K562 (cell line): Measurements from ENCODE around the gene DPP4. TPM values are rescaled to one million over a fixed set of nuclear protein-coding genes. Genes with fewer than 3 reads are reported as not detected.

Experiments used
- ATAC-seq: fragments of 200-7000 bp; cut with Tn5 transposase; 3 replicates; pipeline ENCODE4 v1.9.1; 2020; ENCODE audit warnings: moderate library complexity
- BruUV-seq: library from RNA; stranded (reverse); fragments of 400-500 nt; replicated peaks from 2 replicates; lab custom pipeline; 2021; lab: Mats Ljungman, UMichigan
- CTCF ChIA-PET: fragments of 300-600 bp; formaldehyde crosslinking; extraction: SDS; loops from one replicate; lab custom pipeline; 2021; ENCODE audit warnings: low intra/inter-chr PET ratio; lab: Yijun Ruan, JAX
- POLR2A ChIA-PET: fragments of 300-600, 350-650 bp; sonication (Branson Sonifier 250); formaldehyde crosslinking; extraction: SDS; loops from one replicate; lab custom pipeline; 2021; ENCODE audit warnings: antibody characterized with exemption, inconsistent platforms; lab: Yijun Ruan, JAX
- DNase-seq, 4 experiments: peaks; one replicate each; pipeline versions ENCODE4 v3.0.0 to v3.0.0-alpha.2; 2011 to 2018; ENCODE audit warnings: low spot score in 3 of 4, mixed read lengths in 3 of 4; ENCODE audit errors: extremely low read depth in 1 of 4
- FAIRE-seq: peaks from 2 replicates; lab custom pipeline; 2011; peaks lifted over from hg19 to GRCh38; lab: Jason Lieb, UNC
- H2AFZ ChIP-seq: 2 replicates; pipeline ENCODE4 v1.6.0; 2011; ENCODE audit warnings: low read depth, low read length, control low read depth, inconsistent platforms
- H3K27ac ChIP-seq: fragments of 200-600 bp; 3 replicates; pipeline ENCODE4 v1.8.0; 2011; ENCODE audit warnings: low read depth, mild to moderate bottlenecking, control low read depth, inconsistent platforms, low read length, moderate library complexity, mixed read lengths; ENCODE audit errors: extremely low read depth
- H3K27me3 ChIP-seq, 2 experiments: fragments of 300-600 bp in 1 of 2; 2 replicates in 1 of 2; 3 replicates in 1 of 2; pipeline versions ENCODE4 v1.6.0 to v1.8.0; 2011; ENCODE audit warnings: inconsistent platforms in 2 of 2, low read length in 2 of 2, mild to moderate bottlenecking in 1 of 2, mixed read lengths in 1 of 2, moderate library complexity in 1 of 2; ENCODE audit not compliant: control insufficient read depth in 2 of 2, insufficient read depth in 2 of 2
- H3K36me3 ChIP-seq: fragments of 300-600 bp; 3 replicates; pipeline ENCODE4 v1.8.0; 2011; ENCODE audit warnings: mild to moderate bottlenecking, low read length, inconsistent platforms; ENCODE audit not compliant: control insufficient read depth, insufficient read depth
- H3K4me1 ChIP-seq, 2 experiments: fragments of 200-600 bp in 1 of 2; replicated peaks in 1 of 2; 2 replicates in 1 of 2; 3 replicates in 1 of 2; pipeline versions ENCODE4 v1.5.1 to v1.8.0; 2011; ENCODE audit warnings: inconsistent platforms in 2 of 2, low read length in 2 of 2, mild to moderate bottlenecking in 1 of 2, mixed read lengths in 1 of 2, moderate library complexity in 1 of 2; ENCODE audit not compliant: control insufficient read depth in 2 of 2, insufficient read depth in 2 of 2
- H3K4me2 ChIP-seq: 2 replicates; pipeline ENCODE4 v1.6.1; 2011; ENCODE audit warnings: low read length, control low read depth, inconsistent platforms, mixed read lengths; ENCODE audit not compliant: insufficient read depth
- H3K4me3 ChIP-seq: fragments of 200-600 bp; sonication (generic), shearing (Covaris generic); 2 replicates; pipeline ENCODE4 v1.5.1; 2016; ENCODE audit warnings: control low read depth, inconsistent platforms
- H3K79me2 ChIP-seq: fragments of 200-600 bp; 3 replicates; pipeline ENCODE4 v1.8.0; 2011; ENCODE audit warnings: low read length, inconsistent platforms; ENCODE audit not compliant: control insufficient read depth, insufficient read depth
- H3K9ac ChIP-seq, 2 experiments: 2 replicates each; pipeline versions ENCODE4 v1.6.0 to v1.6.1; 2011; ENCODE audit warnings: low read depth in 2 of 2, low read length in 2 of 2, control low read depth in 1 of 2, inconsistent platforms in 1 of 2, mild to moderate bottlenecking in 1 of 2, mixed read lengths in 1 of 2; ENCODE audit not compliant: insufficient read depth in 1 of 2
- H3K9me1 ChIP-seq: one replicate; pipeline ENCODE4 v1.6.0; 2011; ENCODE audit warnings: inconsistent platforms, mild to moderate bottlenecking, low read length, moderate library complexity; ENCODE audit not compliant: control insufficient read depth, insufficient read depth
- H3K9me3 ChIP-seq: replicated peaks from 2 replicates; pipeline ENCODE4 v1.5.1; 2011; ENCODE audit warnings: low read depth, low read length, inconsistent platforms; ENCODE audit not compliant: control insufficient read depth, insufficient read depth
- H4K20me1 ChIP-seq: replicated peaks from 2 replicates; pipeline ENCODE4 v1.6.1; 2011; ENCODE audit warnings: low read length, inconsistent platforms, mixed read lengths; ENCODE audit not compliant: control insufficient read depth, insufficient read depth
- CREM ChIP-seq: IDR thresholded peaks from 2 replicates; pipeline ENCODE4 v1.6.1; 2014; ENCODE audit warnings: antibody characterized with exemption, low read depth
- HDAC6 ChIP-seq: IDR thresholded peaks from 2 replicates; pipeline ENCODE4 v1.6.1; 2012; ENCODE audit warnings: low read depth, mild to moderate bottlenecking, control low read depth, inconsistent platforms, low read length, moderate library complexity
- JUND ChIP-seq, 2 experiments: IDR thresholded peaks; 2 replicates in 1 of 2; 3 replicates in 1 of 2; pipeline ENCODE4 v1.6.1; 2011; ENCODE audit warnings: borderline replicate concordance in 2 of 2, low read depth in 2 of 2, low read length in 2 of 2, improper control_type of control experiment in 1 of 2, missing biosample characterization in 1 of 2, missing genetic modification characterization in 1 of 2, missing genetic modification reagents in 1 of 2
- SMARCE1 ChIP-seq: fragments of 450-650 bp; IDR thresholded peaks from 2 replicates; pipeline ENCODE4 v1.7.1; 2016; ENCODE audit warnings: mild to moderate bottlenecking
- WGBS: fragments of 100-300 bp; shearing (Covaris generic); methylation state at CpG from one replicate; pipeline ENCODE4 v1.1.6; 2016; ENCODE audit warnings: low coverage, mixed read lengths; ENCODE audit not compliant: insufficient coverage; ENCODE audit errors: missing lambda C conversion rate; 5-methylcytosine and 5-hydroxymethylcytosine counted together
- in situ Hi-C: fragments of 300-500 bp; cut with MboI; formaldehyde crosslinking; loops from 4 replicates; pipeline ENCODE4 v1.15.0; 2018; ENCODE audit warnings: inconsistent platforms, mixed read lengths
- intact Hi-C: fragments of 100-400 bp; cut with micrococcal nuclease; formaldehyde crosslinking; loops from 2 replicates; pipeline ENCODE4 v1.14.2; 2022
- polyA plus RNA-seq, 8 experiments: library from polyadenylated mRNA; depleted of rRNA in 4 of 8; stranded (reverse) in 5 of 8; unstranded in 3 of 8; fragments of >200 nt; fragmentation: Nextera tagmentation in 2 of 8; fragmentation: Illumina TruSeq in 1 of 8; extraction: Ambion mirVana in 2 of 8; extraction: Trizol in 1 of 8; gene quantifications; 2 replicates each; pipeline versions ENCODE4 v1.2.1 to v1.2.3, GENCODE V29; 2011 to 2014; ENCODE audit warnings: inconsistent platforms in 1 of 8, missing spikeins in 1 of 8
- total RNA-seq, 7 experiments: library from RNA; depleted of rRNA in 6 of 7; stranded (reverse); fragments of >200 nt in 6 of 7; fragmentation: Illumina TruSeq in 2 of 7; extraction: Trizol in 2 of 7; gene quantifications; 2 replicates each; pipeline versions ENCODE4 v1.2.1 to v1.2.3, GENCODE V29; 2011 to 2021; ENCODE audit warnings: low replicate concordance in 1 of 7
- TF ChIP-seq, protein P1 (sequence below): fragments of 450-650 bp; IDR thresholded peaks from 2 replicates; pipeline ENCODE4 v1.6.1; 2016; ENCODE audit warnings: low read depth
- TF ChIP-seq, protein P2 (sequence below): fragments of 450-650 bp; IDR thresholded peaks from 2 replicates; pipeline ENCODE4 v1.6.1; 2018; ENCODE audit not compliant: partially characterized antibody

The DPP4 gene
- total and polyA plus RNA-seq, 9 of the 15 experiments (the other 6 are each of a cell fraction or from before 2014, with no cell fraction given): 0.11 TPM; not detected in 8

DNA sequence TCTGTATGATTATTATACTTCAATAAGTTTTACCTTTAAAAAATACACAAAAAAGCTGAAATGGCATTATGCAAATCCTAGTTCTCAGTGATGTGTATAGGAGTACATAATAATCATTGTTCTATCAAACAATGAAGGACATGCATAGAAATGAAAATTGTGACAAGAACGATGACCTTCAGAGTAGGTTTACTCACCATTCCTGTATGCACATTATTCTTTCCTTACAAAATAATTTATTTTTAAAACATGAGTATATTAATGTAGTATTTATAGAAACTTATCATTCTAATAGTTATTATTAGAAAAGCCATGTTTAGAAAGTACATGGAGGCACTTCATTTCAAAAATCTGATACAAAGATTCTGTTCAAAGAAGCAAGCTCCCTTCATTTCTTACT lies 32.7 kb upstream of the DPP4 start:
- intact Hi-C loops: no loop called here
- ChIA-PET POLR2A (no interaction called here), CTCF (no interaction called here)
- no peak overlapping the region for H3K27ac ChIP-seq
- TF ChIP-seq JUND (IDR thresholded peaks at IDR 0.05; ENCODE audit: borderline replicate concordance, low read depth, low read length) (no peak), JUND (tag; IDR thresholded peaks at IDR 0.05; ENCODE audit: borderline replicate concordance, low read depth, low read length) (no peak), SMARCE1 (no peak), CREM (no peak), HDAC6 (no peak)
- TF ChIP-seq, protein P1, sequence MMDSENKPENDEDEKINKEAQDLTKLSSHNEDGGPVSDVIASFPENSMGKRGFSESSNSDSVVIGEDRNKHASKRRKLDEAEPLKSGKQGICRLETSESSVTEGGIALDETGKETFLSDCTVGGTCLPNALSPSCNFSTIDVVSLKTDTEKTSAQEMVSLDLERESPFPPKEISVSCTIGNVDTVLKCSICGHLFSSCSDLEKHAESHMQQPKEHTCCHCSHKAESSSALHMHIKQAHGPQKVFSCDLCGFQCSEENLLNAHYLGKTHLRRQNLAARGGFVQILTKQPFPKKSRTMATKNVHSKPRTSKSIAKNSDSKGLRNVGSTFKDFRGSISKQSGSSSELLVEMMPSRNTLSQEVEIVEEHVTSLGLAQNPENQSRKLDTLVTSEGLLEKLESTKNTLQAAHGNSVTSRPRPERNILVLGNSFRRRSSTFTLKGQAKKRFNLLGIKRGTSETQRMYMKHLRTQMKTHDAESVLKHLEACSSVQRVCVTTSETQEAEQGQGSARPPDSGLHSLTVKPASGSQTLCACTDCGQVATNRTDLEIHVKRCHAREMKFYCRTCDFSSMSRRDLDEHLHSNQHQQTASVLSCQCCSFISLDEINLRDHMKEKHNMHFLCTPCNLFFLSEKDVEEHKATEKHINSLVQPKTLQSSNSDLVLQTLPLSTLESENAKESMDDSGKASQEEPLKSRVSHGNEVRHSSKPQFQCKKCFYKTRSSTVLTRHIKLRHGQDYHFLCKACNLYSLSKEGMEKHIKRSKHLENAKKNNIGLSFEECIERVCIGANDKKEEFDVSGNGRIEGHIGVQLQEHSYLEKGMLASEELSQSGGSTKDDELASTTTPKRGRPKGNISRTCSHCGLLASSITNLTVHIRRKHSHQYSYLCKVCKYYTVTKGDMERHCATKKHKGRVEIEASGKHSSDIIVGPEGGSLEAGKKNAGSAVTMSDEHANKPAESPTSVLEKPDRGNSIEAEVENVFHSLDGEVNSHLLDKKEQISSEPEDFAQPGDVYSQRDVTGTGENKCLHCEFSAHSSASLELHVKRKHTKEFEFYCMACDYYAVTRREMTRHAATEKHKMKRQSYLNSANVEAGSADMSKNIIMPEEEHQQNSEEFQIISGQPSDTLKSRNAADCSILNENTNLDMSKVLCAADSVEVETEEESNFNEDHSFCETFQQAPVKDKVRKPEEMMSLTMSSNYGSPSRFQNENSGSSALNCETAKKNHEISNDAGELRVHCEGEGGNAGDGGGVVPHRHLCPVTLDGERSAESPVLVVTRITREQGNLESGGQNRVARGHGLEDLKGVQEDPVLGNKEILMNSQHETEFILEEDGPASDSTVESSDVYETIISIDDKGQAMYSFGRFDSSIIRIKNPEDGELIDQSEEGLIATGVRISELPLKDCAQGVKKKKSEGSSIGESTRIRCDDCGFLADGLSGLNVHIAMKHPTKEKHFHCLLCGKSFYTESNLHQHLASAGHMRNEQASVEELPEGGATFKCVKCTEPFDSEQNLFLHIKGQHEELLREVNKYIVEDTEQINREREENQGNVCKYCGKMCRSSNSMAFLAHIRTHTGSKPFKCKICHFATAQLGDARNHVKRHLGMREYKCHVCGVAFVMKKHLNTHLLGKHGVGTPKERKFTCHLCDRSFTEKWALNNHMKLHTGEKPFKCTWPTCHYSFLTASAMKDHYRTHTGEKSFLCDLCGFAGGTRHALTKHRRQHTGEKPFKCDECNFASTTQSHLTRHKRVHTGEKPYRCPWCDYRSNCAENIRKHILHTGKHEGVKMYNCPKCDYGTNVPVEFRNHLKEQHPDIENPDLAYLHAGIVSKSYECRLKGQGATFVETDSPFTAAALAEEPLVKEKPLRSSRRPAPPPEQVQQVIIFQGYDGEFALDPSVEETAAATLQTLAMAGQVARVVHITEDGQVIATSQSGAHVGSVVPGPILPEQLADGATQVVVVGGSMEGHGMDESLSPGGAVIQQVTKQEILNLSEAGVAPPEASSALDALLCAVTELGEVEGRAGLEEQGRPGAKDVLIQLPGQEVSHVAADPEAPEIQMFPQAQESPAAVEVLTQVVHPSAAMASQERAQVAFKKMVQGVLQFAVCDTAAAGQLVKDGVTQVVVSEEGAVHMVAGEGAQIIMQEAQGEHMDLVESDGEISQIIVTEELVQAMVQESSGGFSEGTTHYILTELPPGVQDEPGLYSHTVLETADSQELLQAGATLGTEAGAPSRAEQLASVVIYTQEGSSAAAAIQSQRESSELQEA: no peak
- TF ChIP-seq, protein P2, sequence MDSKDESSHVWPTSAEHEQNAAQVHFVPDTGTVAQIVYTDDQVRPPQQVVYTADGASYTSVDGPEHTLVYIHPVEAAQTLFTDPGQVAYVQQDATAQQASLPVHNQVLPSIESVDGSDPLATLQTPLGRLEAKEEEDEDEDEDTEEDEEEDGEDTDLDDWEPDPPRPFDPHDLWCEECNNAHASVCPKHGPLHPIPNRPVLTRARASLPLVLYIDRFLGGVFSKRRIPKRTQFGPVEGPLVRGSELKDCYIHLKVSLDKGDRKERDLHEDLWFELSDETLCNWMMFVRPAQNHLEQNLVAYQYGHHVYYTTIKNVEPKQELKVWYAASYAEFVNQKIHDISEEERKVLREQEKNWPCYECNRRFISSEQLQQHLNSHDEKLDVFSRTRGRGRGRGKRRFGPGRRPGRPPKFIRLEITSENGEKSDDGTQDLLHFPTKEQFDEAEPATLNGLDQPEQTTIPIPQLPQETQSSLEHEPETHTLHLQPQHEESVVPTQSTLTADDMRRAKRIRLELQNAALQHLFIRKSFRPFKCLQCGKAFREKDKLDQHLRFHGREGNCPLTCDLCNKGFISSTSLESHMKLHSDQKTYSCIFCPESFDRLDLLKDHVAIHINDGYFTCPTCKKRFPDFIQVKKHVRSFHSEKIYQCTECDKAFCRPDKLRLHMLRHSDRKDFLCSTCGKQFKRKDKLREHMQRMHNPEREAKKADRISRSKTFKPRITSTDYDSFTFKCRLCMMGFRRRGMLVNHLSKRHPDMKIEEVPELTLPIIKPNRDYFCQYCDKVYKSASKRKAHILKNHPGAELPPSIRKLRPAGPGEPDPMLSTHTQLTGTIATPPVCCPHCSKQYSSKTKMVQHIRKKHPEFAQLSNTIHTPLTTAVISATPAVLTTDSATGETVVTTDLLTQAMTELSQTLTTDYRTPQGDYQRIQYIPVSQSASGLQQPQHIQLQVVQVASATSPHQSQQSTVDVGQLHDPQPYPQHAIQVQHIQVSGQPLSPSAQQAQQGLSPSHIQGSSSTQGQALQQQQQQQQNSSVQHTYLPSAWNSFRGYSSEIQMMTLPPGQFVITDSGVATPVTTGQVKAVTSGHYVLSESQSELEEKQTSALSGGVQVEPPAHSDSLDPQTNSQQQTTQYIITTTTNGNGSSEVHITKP: no peak
- H3K79me2 ChIP-seq: no peaks in the 10 kb centered on the region
- FAIRE-seq: no peak
- in situ Hi-C loops: no loop called here
- H3K4me1 ChIP-seq: no peaks in the 10 kb centered on the region
- no peaks in the 10 kb centered on the region for H3K9me3 ChIP-seq
- H3K27me3 ChIP-seq: no peaks in the 10 kb centered on the region
- no peaks in the 10 kb centered on the region for H3K9me1 ChIP-seq
- DNase-seq: no peak
- no peak overlapping the region for H3K9ac ChIP-seq
- ATAC-seq: no peak
- no peak overlapping the region for H2AFZ ChIP-seq
- H3K36me3 ChIP-seq: no peaks in the 10 kb centered on the region
- BruUV-seq: no TSS peak
- H3K4me3 ChIP-seq: no peak overlapping the region
- H3K4me2 ChIP-seq: no peak overlapping the region
- H4K20me1 ChIP-seq: no peaks in the 10 kb centered on the region
- 4% methylated on average over 1 of the region's 1 CpG for WGBS
